Measurements from ENCODE around the gene RPL21.

RPL21 gene

GRCh38 chr13:27258637-27259386, 7.5 kb downstream of the RPL21 start:
- no peak for ATAC-seq

GRCh38 chr13:27259831-27260230, 8.5 kb downstream of the RPL21 start:
- peak; percentile 47 to 48 for ATAC-seq

DNA sequence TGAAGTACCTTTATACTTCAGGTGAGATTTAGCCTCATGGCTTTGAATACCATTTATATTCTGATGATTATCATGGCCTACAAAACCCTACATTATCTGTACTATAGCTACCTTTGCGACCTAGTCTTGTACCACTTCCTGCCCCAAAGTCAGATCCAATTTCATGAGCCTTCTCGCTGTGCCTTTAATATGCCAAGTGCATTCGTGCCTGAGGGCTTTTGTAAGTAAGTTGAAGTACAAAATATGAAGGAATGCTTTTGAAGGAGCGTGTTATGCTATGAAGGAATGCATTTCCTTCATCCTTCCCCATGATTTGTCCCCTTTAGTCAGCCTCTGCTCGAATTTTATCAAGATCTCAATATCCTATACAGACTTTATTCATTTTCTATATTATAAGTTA, 10.0 kb downstream of the RPL21 start:
- ATAC-seq, result no peak

- ATAC-seq, result no peak
Observed at GRCh38 chr13:27263438-27263837, 12.1 kb downstream of the RPL21 start.

GRCh38 chr13:27264181-27264580, 12.8 kb downstream of the RPL21 start:
- no peak for ATAC-seq

- ATAC-seq, result no peak
Observed at GRCh38 chr13:27264648-27265047, 13.3 kb downstream of the RPL21 start.

- no peak for ATAC-seq
Observed at GRCh38 chr13:27266917-27267316, 15.6 kb downstream of the RPL21 start.

GRCh38 chr13:27267596-27267995, 16.2 kb downstream of the RPL21 start:
- ATAC-seq, result no peak

DNA sequence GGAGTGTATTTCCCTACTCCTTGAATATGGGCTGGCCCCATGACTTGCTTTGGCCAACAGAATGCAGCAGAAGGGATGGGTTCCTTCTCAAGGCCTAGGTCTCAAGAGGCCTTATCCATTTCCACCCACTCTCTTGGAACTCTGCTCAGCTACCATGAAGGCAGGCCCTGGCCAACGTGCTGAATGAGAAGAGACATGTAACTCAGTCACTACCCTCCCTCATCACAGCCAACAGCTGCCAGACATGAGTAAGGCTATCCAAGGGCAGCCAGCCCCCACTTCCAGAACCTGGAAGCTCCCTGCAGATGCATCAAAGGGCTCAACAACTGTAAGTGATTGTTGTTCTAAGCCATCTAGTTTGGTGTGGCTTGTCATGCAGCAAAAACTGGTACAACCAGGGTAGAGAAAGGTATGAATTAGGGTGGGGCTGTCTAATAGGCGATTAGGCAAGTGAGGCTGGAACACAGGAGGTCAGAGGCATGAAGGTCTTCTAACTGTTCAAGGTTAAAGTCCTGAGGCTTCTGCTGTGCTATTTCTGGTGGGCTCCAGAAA, 17.8 kb downstream of the RPL21 start:
- ATAC-seq, result no peak

GRCh38 chr13:27270594-27271520, 19.5 kb downstream of the RPL21 start, which contains the start of gene RASL11A:
TSS of gene RASL11A (plus strand) at chr13:27270830. CDS start at chr13:27270945, 115 bp downstream.
- peak; percentile 88 to 91 for ATAC-seq

GRCh38 chr13:27271570-27272096, 20.3 kb downstream of the RPL21 start:
- no peak for ATAC-seq

- ATAC-seq, result no peak
Observed at GRCh38 chr13:27273658-27274425, 22.5 kb downstream of the RPL21 start.

GRCh38 chr13:27274631-27275030, 23.3 kb downstream of the RPL21 start:
- no peak for ATAC-seq

GRCh38 chr13:27276188-27276587, 24.8 kb downstream of the RPL21 start:
- ATAC-seq, result no peak

- ATAC-seq, result no peak
Observed at GRCh38 chr13:27279506-27279905, 28.1 kb downstream of the RPL21 start.

DNA sequence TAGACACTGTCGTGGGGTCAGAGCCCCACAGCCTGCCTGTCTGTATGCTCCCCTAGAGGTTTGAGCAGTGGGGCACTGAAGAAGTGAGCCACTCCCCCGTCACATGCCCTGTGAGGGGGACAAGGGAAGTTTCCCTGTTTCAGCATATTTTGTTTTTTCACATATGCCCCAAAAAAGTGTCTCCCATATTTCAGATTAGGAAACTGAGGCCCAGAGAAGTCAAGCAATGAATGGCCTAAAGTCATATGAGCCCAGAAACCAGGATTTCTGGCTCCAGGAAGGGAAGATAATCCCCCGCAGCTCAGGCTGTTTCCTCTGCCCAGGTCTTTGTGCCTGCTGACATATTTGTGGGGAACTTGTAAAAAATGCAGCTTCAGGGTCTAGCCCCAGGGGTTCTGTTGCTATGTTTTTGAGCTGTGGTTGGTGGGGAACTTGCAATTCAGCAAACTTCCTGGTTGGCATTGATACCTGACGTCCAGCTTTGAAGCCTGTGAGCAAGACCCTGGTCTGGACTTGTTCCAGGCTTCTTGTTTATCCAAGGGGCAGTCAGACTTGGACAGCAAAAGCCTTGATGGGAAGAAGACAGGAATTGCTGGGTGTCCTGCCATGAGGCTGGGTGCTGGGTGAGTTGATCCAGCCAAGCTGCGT, 28.8 kb downstream of the RPL21 start:
- ATAC-seq, result no peak

DNA sequence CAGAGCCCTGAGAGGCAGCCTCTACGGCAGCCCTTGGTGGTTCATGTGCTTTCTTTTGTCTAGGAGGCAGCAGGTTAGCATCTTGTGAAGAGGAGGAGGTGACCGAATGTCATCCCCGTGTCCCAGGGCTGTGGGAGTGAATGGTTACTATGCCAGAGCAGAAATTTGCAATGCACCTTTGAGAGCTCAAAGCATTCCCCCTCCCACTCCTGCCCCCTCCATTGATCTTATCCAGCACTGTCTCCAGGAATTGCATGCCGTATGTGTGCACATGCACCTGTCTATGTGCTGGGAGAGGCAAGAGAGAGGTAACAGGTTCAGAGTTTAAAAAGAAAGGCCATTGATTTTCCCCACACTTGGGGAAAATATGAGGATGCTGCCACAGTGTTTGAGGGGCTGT, 29.5 kb downstream of the RPL21 start:
- ATAC-seq, result no peak

DNA sequence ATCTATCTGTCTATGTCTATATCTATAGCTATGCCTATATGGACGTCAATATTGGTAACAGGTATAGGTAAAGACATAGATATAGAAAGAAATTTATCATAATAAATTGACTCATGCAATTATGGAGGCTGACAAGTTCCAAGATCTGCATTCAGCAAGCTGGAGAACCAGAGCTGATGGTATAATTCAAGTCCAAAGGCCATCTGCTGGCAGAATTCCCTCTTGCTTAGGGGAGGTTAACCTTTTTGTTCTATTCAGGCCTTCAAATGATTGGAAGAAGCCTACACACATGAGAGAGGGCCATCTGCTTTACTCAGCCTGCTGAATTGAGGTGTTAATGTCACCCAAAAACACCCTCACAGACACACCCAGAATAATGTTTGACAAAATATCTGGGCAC, 30.1 kb downstream of the RPL21 start:
- no peak for ATAC-seq

GRCh38 chr13:27283906-27284493, 32.6 kb downstream of the RPL21 start:
- ATAC-seq, result peak in 1 of 2 donors; percentile 66

- ATAC-seq, result no peak
Observed at GRCh38 chr13:27288392-27288791, 37.0 kb downstream of the RPL21 start.

- no peak for ATAC-seq
Observed at GRCh38 chr13:27289011-27289665, 37.8 kb downstream of the RPL21 start.

Data from activated CD4-positive, CD25-positive, alpha-beta regulatory T cell treated with anti-CD3 and anti-CD28 coated beads, Interleukin-2, amount 50 U/mL, for 24 hours (primary cell).